HG03520 (cell line): ENCODE results near the gene ZFP91.

Source experiments
- ATAC-seq: cut with Tn5 transposase; IDR thresholded peaks from one replicate; pipeline ENCODE4 v1.9.1; 2021; ENCODE audit warnings: mild to moderate bottlenecking, moderate library complexity; ENCODE audit not compliant: unreplicated experiment

Gene ZFP91

GRCh38 chr11:58626934-58627483 lies 48.1 kb downstream of the ZFP91 start:
- no peak for ATAC-seq

- ATAC-seq: no peak
Measured at GRCh38 chr11:58628446-58628845, 49.6 kb downstream of the ZFP91 start.

GRCh38 chr11:58629857-58630256 lies 51.0 kb downstream of the ZFP91 start:
- no peak for ATAC-seq

- no peak for ATAC-seq
Measured at GRCh38 chr11:58631378-58631777, 52.5 kb downstream of the ZFP91 start.

- ATAC-seq: no peak
Measured at GRCh38 chr11:58632510-58632909, 53.6 kb downstream of the ZFP91 start.

DNA sequence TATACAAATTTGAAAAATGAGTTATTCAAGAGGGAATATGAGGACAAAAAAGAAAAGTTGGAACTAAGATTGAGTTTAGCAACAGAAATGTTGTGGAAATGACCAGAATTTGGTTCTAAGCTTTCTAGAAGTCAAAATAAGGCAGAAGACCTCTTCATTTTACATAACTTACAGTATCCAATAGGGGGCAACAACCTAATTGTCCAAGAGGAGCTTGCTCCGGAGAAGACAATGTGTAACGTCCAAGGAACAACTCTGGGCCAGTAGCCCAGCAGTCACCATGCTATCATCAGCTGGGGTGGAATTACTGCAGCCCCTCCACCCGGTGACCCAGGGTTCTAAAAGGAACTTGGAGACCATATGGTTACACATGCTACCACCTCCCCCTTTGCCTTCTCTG lies 57.7 kb downstream of the ZFP91 start:
- ATAC-seq: no peak

- ATAC-seq: no peak
Measured at GRCh38 chr11:58637371-58637770, 58.5 kb downstream of the ZFP91 start.

DNA sequence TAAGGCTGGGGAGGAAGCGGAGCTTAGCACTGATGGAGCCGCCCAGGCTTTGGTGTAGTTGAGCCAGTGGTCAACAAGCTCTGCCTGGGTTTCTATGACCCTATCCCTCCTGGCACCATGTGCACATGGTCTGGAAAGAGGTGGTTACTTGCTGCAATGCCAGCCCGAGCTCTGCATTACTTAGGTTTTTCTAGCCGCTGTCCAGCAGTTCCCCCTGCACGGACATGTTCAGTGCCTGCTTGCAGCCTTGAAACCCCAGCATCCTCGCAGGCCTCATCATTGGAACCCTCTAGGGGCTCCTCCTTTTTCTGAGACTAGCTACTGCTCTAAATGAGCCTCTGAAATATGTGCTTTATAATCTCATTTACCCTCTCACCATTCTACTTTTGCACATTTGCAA lies 60.2 kb downstream of the ZFP91 start:
- ATAC-seq: no peak

DNA sequence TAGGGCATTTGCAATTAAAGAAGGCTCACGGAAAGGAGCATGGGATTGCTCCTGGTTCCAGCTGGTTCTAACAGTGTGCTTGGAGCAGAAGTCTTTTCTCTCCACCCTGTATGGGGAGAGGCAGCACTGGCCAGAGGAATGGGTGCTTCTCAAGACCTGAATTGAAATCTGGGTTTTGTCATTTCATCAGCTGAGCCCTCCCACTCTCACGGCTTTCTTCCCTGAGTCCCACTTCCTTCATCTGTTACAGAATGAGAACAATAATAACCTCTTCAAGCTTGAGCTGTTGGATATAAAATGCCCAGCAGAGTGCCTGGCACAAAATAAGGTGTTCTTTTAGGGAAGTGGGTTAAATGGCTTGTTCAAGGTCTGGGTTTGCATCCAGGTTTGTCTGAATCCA lies 60.8 kb downstream of the ZFP91 start:
- ATAC-seq: no peak

DNA sequence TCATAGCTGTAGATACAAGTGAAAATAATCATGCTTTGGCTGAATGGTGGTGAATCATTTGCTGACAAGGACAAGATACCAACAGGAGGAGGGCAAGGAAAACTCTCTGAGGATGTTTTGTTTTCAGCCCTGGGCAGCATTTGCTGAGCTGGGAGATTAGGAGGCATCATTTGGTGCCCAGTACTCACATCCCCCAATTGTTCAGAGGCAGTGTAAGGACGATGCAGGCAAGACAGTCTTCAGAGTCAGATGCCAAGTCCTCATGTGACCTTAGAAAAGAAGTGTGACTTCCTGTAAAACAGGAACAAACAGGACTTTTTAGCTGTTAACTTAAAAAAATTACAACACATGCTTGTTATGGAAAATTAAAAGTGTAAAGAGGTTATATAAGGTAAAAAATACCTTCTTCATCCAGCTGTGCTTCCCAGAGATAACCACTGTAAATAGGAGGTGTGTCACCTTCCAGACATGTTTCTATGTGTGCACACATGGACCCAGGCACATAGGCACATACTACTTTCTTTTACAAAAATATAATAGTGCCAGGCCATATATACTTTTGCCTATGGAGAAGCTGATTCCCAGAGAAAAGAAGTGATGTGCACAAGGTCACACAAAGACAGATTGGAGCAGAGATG lies 61.6 kb downstream of the ZFP91 start:
- ATAC-seq: no peak

- ATAC-seq: no peak
Measured at GRCh38 chr11:58641341-58641740, 62.5 kb downstream of the ZFP91 start.

DNA sequence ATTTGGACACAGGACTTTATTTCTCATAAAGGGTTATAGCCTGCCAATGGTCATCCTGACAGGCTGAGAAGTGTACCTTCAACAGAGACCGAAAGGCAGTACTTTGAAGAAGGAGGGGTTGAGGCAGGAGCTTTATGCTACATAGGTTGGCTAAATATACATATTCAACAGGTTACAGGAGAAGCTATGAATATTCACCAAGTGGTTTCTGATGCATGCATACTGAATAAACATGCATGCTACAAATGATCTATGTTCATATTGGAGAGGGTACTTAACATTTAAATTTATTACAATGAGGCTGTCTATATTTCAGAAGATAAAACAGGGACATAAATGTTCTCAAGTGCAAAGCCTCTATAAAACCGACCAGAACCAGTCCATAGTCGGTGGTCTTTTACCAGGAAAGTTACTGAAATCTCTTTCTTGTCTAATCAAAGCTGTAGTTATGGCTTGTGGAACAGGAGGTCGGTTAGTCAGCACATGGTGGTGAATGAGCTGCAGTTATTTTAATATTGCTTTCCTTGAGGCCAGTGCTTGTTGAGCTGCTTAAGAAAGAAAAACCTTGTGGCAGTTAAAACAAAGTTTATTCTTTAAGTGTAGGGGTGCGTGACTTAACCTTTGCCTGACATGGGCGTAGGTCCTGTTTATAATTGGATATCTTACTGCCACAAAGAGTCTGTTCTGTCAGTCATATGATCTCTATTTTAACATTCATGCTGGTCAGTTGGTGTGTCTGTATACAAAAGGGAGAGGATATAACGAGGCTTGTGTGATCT lies 63.1 kb downstream of the ZFP91 start:
- no peak for ATAC-seq

GRCh38 chr11:58645854-58646253 lies 67.0 kb downstream of the ZFP91 start:
- ATAC-seq: no peak

DNA sequence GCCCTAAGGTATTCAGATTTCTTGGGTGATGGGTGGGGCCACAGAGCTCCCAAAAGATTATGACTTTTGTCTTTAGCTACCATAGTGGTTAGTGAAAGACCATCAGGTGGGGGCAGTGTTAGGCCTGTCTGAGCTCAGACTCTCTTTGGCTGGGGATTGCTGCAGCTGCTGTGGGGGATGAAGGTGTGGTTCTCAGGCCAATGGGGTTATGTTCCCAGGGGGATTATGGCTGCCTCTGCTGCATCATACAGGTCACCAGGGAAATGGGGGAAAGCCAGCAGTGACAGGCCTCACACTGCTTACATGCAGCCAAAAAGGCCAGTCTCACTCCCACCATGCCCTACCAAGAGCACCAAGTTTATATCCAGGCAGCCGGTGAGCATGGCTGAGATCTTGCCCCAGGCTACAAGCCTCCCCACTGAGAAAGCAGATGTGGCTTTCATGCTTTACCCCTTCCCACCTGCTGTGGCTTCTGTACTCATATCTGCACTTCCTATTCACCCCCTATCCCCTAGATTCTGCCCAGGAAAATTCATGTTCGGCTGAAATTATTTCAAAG lies 68.4 kb downstream of the ZFP91 start:
- peak; percentile 84 for ATAC-seq

DNA sequence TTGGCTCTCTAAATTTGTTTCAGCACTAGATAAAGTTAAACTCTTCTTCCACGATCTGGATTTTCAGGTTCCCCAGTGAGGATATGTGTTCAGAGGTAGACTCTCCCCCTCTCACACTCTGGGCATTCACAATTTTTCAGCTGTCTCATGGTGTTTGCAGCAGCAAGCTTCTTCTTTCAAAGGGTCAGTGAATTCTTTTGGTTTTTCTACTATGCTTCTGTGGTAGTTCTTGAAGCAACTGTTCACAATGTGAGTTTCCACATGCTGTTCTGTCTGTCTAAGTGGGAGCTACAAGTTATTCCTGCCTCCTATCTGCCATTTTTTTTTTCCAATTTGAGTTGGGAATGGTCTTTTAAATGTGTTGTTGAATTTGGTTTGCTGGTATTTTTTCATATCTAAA lies 69.0 kb downstream of the ZFP91 start:
- ATAC-seq: no peak

DNA sequence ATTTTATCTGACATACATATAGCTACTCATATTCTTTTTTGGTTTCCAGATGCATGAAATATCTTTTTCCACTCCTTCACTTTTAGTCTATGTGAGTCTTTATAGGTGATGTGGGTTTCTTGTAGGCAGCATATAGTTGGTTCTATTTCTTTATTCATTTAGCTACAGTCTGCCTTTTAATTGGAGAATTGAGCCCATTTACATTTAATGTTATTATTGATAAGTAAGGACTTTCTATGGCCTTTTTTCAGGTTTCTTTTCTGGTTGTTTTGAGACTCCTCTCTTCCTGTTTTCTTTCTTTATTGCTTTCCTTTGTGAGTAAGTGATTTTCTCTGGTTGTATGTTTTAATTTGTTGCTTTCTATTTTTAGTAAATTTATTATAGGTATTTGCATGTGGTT lies 70.8 kb downstream of the ZFP91 start:
- ATAC-seq: no peak

GRCh38 chr11:58650496-58650895 lies 71.6 kb downstream of the ZFP91 start:
- no peak for ATAC-seq

DNA sequence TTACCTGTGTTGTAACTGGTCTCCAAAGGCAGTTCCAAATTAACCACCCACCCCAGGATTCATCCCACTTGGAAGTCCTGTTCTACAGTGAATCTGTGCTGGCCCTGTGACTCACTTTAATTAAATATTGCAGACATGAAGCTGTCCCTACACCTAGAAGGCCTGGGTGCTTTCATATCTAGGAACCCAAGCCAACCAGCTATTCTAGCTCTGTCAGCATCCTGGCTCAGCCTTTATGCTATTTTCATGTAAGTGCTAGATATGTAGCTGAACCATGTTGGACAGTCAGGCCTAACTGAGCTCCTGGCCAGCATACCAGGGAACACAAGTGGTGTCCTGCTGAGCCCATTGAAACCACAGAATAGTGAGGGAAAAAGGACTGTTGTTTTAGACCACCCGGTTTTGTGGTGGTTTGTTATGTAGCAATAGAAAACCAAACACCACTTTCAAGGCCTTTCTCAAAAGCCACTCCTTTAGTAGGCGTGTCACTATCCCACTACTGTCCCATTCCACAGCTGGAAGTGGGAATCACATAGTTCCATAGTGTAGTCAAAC lies 73.9 kb downstream of the ZFP91 start:
- ATAC-seq: no peak

DNA sequence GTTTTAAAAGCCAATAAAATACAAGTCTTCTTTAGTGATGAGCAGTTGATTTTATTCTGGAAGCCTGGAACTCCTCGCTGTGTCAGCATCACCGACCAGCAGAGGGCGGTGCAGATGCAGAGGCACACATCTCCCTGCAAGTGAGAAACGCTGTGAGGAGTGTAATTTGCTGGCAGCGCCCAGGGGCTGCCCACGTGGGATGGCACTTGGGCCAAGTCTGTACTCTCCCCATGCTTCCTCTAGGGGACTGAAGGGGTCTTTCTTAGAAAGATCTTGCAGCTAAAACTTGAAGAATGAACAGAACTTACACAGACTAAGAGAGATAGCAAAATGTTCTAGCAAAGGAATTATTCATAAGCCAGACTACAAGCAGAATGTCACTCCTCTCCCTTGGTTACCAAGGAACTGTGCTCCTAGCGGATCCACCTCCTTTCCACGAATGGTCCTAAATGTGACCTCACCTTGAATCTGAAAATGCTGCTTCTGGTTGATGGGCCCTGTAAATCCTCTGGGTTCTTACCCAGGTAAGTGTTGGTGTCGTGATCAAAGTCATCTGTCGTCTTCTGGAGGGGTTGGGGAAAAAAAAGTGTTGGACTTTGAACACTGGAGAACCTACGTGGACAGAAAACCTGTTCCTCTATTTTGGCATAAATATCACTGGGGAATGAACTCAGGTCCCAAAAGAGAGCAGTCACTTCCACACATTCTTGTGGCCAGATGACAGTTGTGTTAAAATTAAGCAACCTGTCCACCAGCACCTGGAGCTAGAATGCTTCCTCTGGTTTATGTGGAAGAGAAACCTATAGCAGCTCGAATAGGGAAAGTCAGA lies 75.4 kb downstream of the ZFP91 start:
- peak; percentile 92 for ATAC-seq

DNA sequence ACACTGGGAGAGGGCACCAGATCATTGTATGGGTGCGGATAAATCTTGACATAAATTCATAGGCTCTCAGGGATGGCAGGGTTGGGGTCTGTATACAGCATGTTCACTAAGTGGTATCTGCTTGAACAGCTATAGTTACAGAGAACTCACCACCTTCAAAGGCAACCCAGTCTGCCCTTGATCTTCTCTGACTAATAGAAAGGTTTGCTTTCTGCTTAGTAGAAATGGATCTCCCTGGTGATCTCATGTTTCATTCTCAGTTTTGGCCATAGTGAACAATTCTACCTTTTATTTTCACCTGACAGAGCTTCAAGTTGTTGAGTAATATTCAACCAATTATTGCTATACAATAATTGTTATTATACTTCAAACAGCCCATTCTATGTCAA lies 76.0 kb downstream of the ZFP91 start:
- ATAC-seq: no peak

DNA sequence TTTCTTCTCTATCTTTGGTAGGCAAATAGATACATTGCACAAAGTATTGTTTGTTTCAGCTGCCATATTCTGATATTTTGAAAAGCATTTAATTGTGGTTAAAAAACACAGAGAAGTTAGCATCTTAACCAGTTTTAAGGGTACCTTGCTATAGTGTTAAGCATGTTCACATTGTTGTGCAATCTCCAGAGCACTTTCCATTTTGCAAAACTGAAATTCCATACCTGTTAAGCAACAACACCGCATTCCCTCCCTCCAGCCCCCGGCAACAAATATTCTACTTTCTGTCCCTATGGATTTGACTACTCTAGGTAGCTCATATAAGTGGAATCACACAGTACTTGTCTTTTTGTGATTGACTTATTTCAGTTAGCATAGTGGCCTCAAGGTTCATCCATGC lies 77.5 kb downstream of the ZFP91 start:
- ATAC-seq: no peak
